Sigmoid colon (tissue), 4 donors: Measurements from ENCODE around the gene DGKH.

Source experiments
- EP300 ChIP-seq, 4 donors: sonication (generic); formaldehyde crosslinking; IDR thresholded peaks; one replicate each; pipeline ENCODE4 v1.6.1; 2017; ENCODE audit warnings: antibody characterized with exemption in 4 of 4
- POLR2A ChIP-seq, 2 donors: fragments of 450-650 bp; IDR thresholded peaks; one replicate each; pipeline ENCODE4 v1.6.1; 2016; ENCODE audit warnings: antibody characterized with exemption in 2 of 2, mild to moderate bottlenecking in 2 of 2, moderate library complexity in 2 of 2
- TF ChIP-seq, protein P1 (sequence below), 4 experiments: fragments of 450-650 bp in 3 of 4; fragments of 200-600 bp in 1 of 4; IDR thresholded peaks; one replicate each; pipeline ENCODE4 v1.5.1; 2016 to 2019; ENCODE audit warnings: antibody characterized with exemption in 4 of 4, mild to moderate bottlenecking in 3 of 4, moderate library complexity in 2 of 4

GRCh38 chr13:42064259-42064658 is 15.8 kb downstream of the DGKH start:
- TF ChIP-seq POLR2A (IDR thresholded peaks at IDR 0.05): no peak
- TF ChIP-seq, protein P1, sequence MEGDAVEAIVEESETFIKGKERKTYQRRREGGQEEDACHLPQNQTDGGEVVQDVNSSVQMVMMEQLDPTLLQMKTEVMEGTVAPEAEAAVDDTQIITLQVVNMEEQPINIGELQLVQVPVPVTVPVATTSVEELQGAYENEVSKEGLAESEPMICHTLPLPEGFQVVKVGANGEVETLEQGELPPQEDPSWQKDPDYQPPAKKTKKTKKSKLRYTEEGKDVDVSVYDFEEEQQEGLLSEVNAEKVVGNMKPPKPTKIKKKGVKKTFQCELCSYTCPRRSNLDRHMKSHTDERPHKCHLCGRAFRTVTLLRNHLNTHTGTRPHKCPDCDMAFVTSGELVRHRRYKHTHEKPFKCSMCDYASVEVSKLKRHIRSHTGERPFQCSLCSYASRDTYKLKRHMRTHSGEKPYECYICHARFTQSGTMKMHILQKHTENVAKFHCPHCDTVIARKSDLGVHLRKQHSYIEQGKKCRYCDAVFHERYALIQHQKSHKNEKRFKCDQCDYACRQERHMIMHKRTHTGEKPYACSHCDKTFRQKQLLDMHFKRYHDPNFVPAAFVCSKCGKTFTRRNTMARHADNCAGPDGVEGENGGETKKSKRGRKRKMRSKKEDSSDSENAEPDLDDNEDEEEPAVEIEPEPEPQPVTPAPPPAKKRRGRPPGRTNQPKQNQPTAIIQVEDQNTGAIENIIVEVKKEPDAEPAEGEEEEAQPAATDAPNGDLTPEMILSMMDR (IDR thresholded peaks at IDR 0.05): no peak
- no peak for TF ChIP-seq EP300 (IDR thresholded peaks at IDR 0.05)
